Measurements from ENCODE around the gene UNC13A. TPM values are rescaled to one million over a fixed set of nuclear protein-coding genes. Genes with fewer than 3 reads are reported as not detected.

Gene UNC13A
- total RNA-seq, 1 experiment from 2014 or later: 29.0 TPM

- Histone ChIP-seq H3K4me3 (replicated peaks in 1 of 2; ENCODE audit: low read depth in 1 of 2, low read length in 2 of 2) (peak within 1 kb of the TSS; percentile 77 to 100), H2AFZ (ENCODE audit: low read depth, low read length, poor library complexity, severe bottlenecking) (peak within 1 kb of the TSS; percentile 74), H3K4me2 (ENCODE audit: low read length) (peak within 1 kb of the TSS; percentile 89), H3K4me1 (ENCODE audit: control insufficient read depth in 1 of 2, insufficient read depth in 2 of 2, low read length in 2 of 2) (peaks cover 9 to 22% of the 10 kb centered on the region in 2 experiments; a peak in 3 of 4 replicates), H3K9me2 (ENCODE audit: insufficient read depth) (no peaks in the 10 kb centered on the region), H3K36me3 (ENCODE audit: control insufficient read depth in 1 of 2, insufficient read depth in 2 of 2, low read length in 2 of 2) (peaks cover 14 to 22% of the 10 kb centered on the region in 2 experiments), H4K20me1 (ENCODE audit: insufficient read depth) (no peaks in the 10 kb centered on the region), H3K9ac (ENCODE audit: low read length) (peak within 1 kb of the TSS; percentile 99), H3K27me3 (ENCODE audit: insufficient read depth, low read length) (no peaks in the 10 kb centered on the region), H3K79me2 (ENCODE audit: insufficient read depth, low read length) (peaks cover 43% of the 10 kb centered on the region), H3K27ac (ENCODE audit: low read depth, low read length) (peak within 1 kb of the TSS; percentile 96), H3K9me3 (ENCODE audit: control insufficient read depth in 1 of 2, insufficient read depth in 1 of 2, low read depth in 1 of 2, low read length in 2 of 2) (no peaks in the 10 kb centered on the region)
- intact Hi-C loops (cut with micrococcal nuclease): loop anchor here (1.0 kb wide), 1 partner anchor 43 kb away; no protein-coding TSS in a partner anchor
- ATAC-seq (peak; percentile 92), DNase-seq (ENCODE audit: low read depth, low spot score) (peak; percentile 96)
- ChIA-PET POLR2A (no interaction called here), RAD21 (ENCODE audit: low non-redundant PET in 1 of 2, low total read pairs in 2 of 2, uncharacterized antibody in 2 of 2, unreplicated experiment in 2 of 2) (no interaction called here), CTCF (interaction anchor here (1.0 kb wide), 1 partner anchor 21 kb away, joined by 3 read pairs; no protein-coding TSS in a partner anchor)
- no TSS peak for BruUV-seq (replicated peaks)
- peak; percentile 51 for TF ChIP-seq MAX (IDR thresholded peaks at IDR 0.05)
- TF ChIP-seq ATF3 (IDR thresholded peaks at IDR 0.05): no peak
- no peak for TF ChIP-seq RAD21 (IDR thresholded peaks at IDR 0.05; ENCODE audit: low read depth)
- TF ChIP-seq EGR1 (IDR thresholded peaks at IDR 0.05; ENCODE audit: low read depth): peak; percentile 88
- no peak for TF ChIP-seq REST (IDR thresholded peaks at IDR 0.05; ENCODE audit: low read depth)
- TF ChIP-seq SP1 (IDR thresholded peaks at IDR 0.05; ENCODE audit: low read depth): peak; percentile 91
- TF ChIP-seq SRF (IDR thresholded peaks at IDR 0.05; ENCODE audit: low read depth): peak; percentile 80; the same call in 1 of the 2 replicates
- TF ChIP-seq POLR2A (IDR thresholded peaks at IDR 0.05; ENCODE audit: borderline replicate concordance, extremely low read depth, insufficient read depth, insufficient read length): peak; percentile 50
Measured at GRCh38 chr19:17555480-17555928, 132.7 kb downstream of the UNC13A start, which contains the start of gene COLGALT1. TSS of gene COLGALT1 (plus strand) at chr19:17555649. CDS start at chr19:17555714, 65 bp downstream.

Measured in HCT116 (cell line).